ENCODE data around the gene ZSCAN25.

The ZSCAN25 gene

GRCh38 chr7:99665312-99666012 lies 48.7 kb downstream of the ZSCAN25 start:
- H3K4me3 ChIP-seq (ENCODE audit: low read depth, low read length): no peak overlapping the region

GRCh38 chr7:99666013-99666395 lies 49.3 kb downstream of the ZSCAN25 start:
- no peak for DNase-seq (ENCODE audit: low read depth)
- H3K4me3 ChIP-seq (ENCODE audit: low read depth, low read length): no peak overlapping the region
- TF ChIP-seq CTCF (IDR thresholded peaks at IDR 0.05; ENCODE audit: control insufficient read depth, extremely low read depth, insufficient read depth): no peak

More at GRCh38 chr7:99665312-99666012, 48.7 kb downstream of the ZSCAN25 start:
- TF ChIP-seq CTCF (IDR thresholded peaks at IDR 0.05; ENCODE audit: control insufficient read depth, extremely low read depth, insufficient read depth): no peak
- no peak for DNase-seq (ENCODE audit: low read depth)

- H3K4me3 ChIP-seq (ENCODE audit: low read depth, low read length): no peak overlapping the region
- DNase-seq (ENCODE audit: low read depth): no peak
- no peak for TF ChIP-seq CTCF (IDR thresholded peaks at IDR 0.05; ENCODE audit: control insufficient read depth, extremely low read depth, insufficient read depth)
Observed at GRCh38 chr7:99667179-99667578, 50.4 kb downstream of the ZSCAN25 start.

- H3K4me3 ChIP-seq (ENCODE audit: low read depth, low read length): no peak overlapping the region
- DNase-seq (ENCODE audit: low read depth): no peak
- no peak for TF ChIP-seq CTCF (IDR thresholded peaks at IDR 0.05; ENCODE audit: control insufficient read depth, extremely low read depth, insufficient read depth)
Observed at GRCh38 chr7:99668541-99668940, 51.8 kb downstream of the ZSCAN25 start.

GRCh38 chr7:99669782-99670181 lies 53.0 kb downstream of the ZSCAN25 start:
- no peak for DNase-seq (ENCODE audit: low read depth)
- H3K4me3 ChIP-seq (ENCODE audit: low read depth, low read length): no peak overlapping the region
- no peak for TF ChIP-seq CTCF (IDR thresholded peaks at IDR 0.05; ENCODE audit: control insufficient read depth, extremely low read depth, insufficient read depth)

- TF ChIP-seq CTCF (IDR thresholded peaks at IDR 0.05; ENCODE audit: control insufficient read depth, extremely low read depth, insufficient read depth): no peak
- DNase-seq (ENCODE audit: low read depth): no peak
- no peak overlapping the region for H3K4me3 ChIP-seq (ENCODE audit: low read depth, low read length)
Observed at GRCh38 chr7:99672573-99672972, 55.8 kb downstream of the ZSCAN25 start.

All from LNCaP clone FGC (cell line).